Esophagus mucosa (tissue), 1 donor: ENCODE measurements around the gene ZNF195. TPM values are rescaled to one million over a fixed set of nuclear protein-coding genes. Genes with fewer than 3 reads are reported as not detected.
"Not testable (repeated sequence)": the region's sequence is repeated elsewhere in the genome, so short reads cannot be mapped to it uniquely, and the experiment has no call there.

Source experiments
- ATAC-seq: fragments of 200-7000 bp; cut with Tn5 transposase; one replicate; pipeline ENCODE4 v1.9.1; 2020
- total RNA-seq: library from RNA; stranded (reverse); gene quantifications from one replicate; pipeline ENCODE4 v1.2.4, GENCODE V29; 2023
- donor health status: DM: yes; HTN: yes; CAD: no.

The ZNF195 gene
- total RNA-seq, result 9.4 TPM

- ATAC-seq, result peak; percentile 100
These were observed at the start of gene ZNF195 for GRCh38 chr11:3378426-3379423. Gene ZNF195, minus strand, starts transcription at chr11:3379146. Its CDS starts 106 bp downstream, at chr11:3379040.

GRCh38 chr11:3428076-3428475, 49.1 kb upstream of the ZNF195 start:
- ATAC-seq, result not testable (repeated sequence)

- not testable (repeated sequence) for ATAC-seq
These were observed 47.6 kb upstream of the ZNF195 start for GRCh38 chr11:3426541-3426940.

GRCh38 chr11:3423928-3424327, 45.0 kb upstream of the ZNF195 start:
- not testable (repeated sequence) for ATAC-seq

GRCh38 chr11:3423138-3423731, 44.3 kb upstream of the ZNF195 start:
- not testable (repeated sequence) for ATAC-seq

- peak; percentile 100 for ATAC-seq
These were observed 43.6 kb upstream of the ZNF195 start for GRCh38 chr11:3422380-3423137.

GRCh38 chr11:3421608-3422379, 42.8 kb upstream of the ZNF195 start:
- not testable (repeated sequence) for ATAC-seq

- not testable (repeated sequence) for ATAC-seq
These were observed 41.5 kb upstream of the ZNF195 start for GRCh38 chr11:3420281-3421042.

- not testable (repeated sequence) for ATAC-seq
These were observed 40.5 kb upstream of the ZNF195 start for GRCh38 chr11:3419496-3419895.

- ATAC-seq, result not testable (repeated sequence)
These were observed 38.1 kb upstream of the ZNF195 start for GRCh38 chr11:3417047-3417446.

- ATAC-seq, result not testable (repeated sequence)
These were observed 36.4 kb upstream of the ZNF195 start for GRCh38 chr11:3415301-3415700.

GRCh38 chr11:3413666-3414065, 34.7 kb upstream of the ZNF195 start:
- ATAC-seq, result not testable (repeated sequence)

GRCh38 chr11:3412837-3413236, 33.9 kb upstream of the ZNF195 start:
- ATAC-seq, result no peak

GRCh38 chr11:3408722-3409121, 29.8 kb upstream of the ZNF195 start:
- not testable (repeated sequence) for ATAC-seq

- not testable (repeated sequence) for ATAC-seq
These were observed 29.2 kb upstream of the ZNF195 start for GRCh38 chr11:3408058-3408605.

GRCh38 chr11:3406937-3407336, 28.0 kb upstream of the ZNF195 start:
- not testable (repeated sequence) for ATAC-seq

- not testable (repeated sequence) for ATAC-seq
These were observed 27.4 kb upstream of the ZNF195 start for GRCh38 chr11:3406223-3406875.

- ATAC-seq, result not testable (repeated sequence)
These were observed 25.4 kb upstream of the ZNF195 start for GRCh38 chr11:3404076-3404925.

- not testable (repeated sequence) for ATAC-seq
These were observed 23.9 kb upstream of the ZNF195 start for GRCh38 chr11:3402861-3403250.
